OCI-LY7 (cell line): ENCODE results near the gene BTAF1. TPM values are rescaled to one million over a fixed set of nuclear protein-coding genes. Genes with fewer than 3 reads are reported as not detected.
"Not testable (repeated sequence)": the region's sequence is repeated elsewhere in the genome, so short reads cannot be mapped to it uniquely, and the experiment has no call there.

Experiments used
- BruUV-seq: library from RNA; stranded (reverse); fragments of 400-500 nt; replicated peaks from 2 replicates; lab custom pipeline; 2021; lab: Mats Ljungman, UMichigan
- CTCF ChIA-PET: fragments of 300-600 bp; sonication (Branson Sonifier 250); formaldehyde crosslinking; loops from one replicate; lab custom pipeline; 2022; ENCODE audit warnings: antibody characterized with exemption; ENCODE audit not compliant: unreplicated experiment; lab: Charles Lee
- POLR2A ChIA-PET: fragments of 300-600 bp; sonication (Branson Sonifier 250); formaldehyde crosslinking; loops from one replicate; lab custom pipeline; 2022; ENCODE audit warnings: antibody characterized with exemption; lab: Charles Lee
- DNase-seq: peaks from one replicate; pipeline ENCODE4 v3.0.0-alpha.2; 2015; ENCODE audit warnings: low spot score
- H2AFZ ChIP-seq: fragments of 200-600 bp; sonication (generic), shearing (Covaris generic); 2 replicates; pipeline ENCODE4 v1.6.1; 2014; ENCODE audit warnings: mild to moderate bottlenecking, antibody characterized with exemption, low read length, moderate library complexity
- H3K27ac ChIP-seq: fragments of 200-600 bp; sonication (generic); 2 replicates; pipeline ENCODE4 v1.5.1; 2014; ENCODE audit warnings: mixed run types, low read depth, mild to moderate bottlenecking, moderate library complexity, low read length, inconsistent platforms; ENCODE audit not compliant: poor library complexity, severe bottlenecking
- H3K36me3 ChIP-seq: fragments of 200-600 bp; sonication (generic); 2 replicates; pipeline ENCODE4 v1.6.1; 2014; ENCODE audit warnings: mild to moderate bottlenecking, antibody characterized with exemption, low read length, moderate library complexity, mixed read lengths; ENCODE audit not compliant: insufficient read depth
- H3K4me1 ChIP-seq: fragments of 200-600 bp; sonication (generic); 2 replicates; pipeline ENCODE4 v1.5.1; 2014; ENCODE audit warnings: mild to moderate bottlenecking, low read length; ENCODE audit not compliant: insufficient read depth, poor library complexity, severe bottlenecking
- H3K4me2 ChIP-seq: fragments of 200-600 bp; sonication (generic); 2 replicates; pipeline ENCODE4 v1.6.1; 2014; ENCODE audit warnings: mild to moderate bottlenecking, low read length
- H3K4me3 ChIP-seq: fragments of 200-600 bp; sonication (generic); 2 replicates; pipeline ENCODE4 v1.5.1; 2014; ENCODE audit warnings: mild to moderate bottlenecking, low read depth, low read length; ENCODE audit not compliant: poor library complexity, severe bottlenecking
- H3K79me2 ChIP-seq: fragments of 200-600 bp; sonication (generic); 2 replicates; pipeline ENCODE4 v1.6.1; 2016; ENCODE audit warnings: low read depth, mild to moderate bottlenecking, low read length, moderate library complexity, mixed read lengths; ENCODE audit not compliant: insufficient read depth
- H3K9me2 ChIP-seq: fragments of 200-600 bp; sonication (generic); 2 replicates; pipeline ENCODE4 v1.6.1; 2016; ENCODE audit warnings: mild to moderate bottlenecking, low read length, mixed read lengths; ENCODE audit not compliant: insufficient read depth
- H3K9me3 ChIP-seq: fragments of 200-600 bp; sonication (generic); 2 replicates; pipeline ENCODE4 v1.6.1; 2014; ENCODE audit warnings: mild to moderate bottlenecking, mixed run types, low read length, mixed read lengths
- H4K20me1 ChIP-seq: fragments of 200-600 bp; sonication (generic); 2 replicates; pipeline ENCODE4 v1.6.1; 2014; ENCODE audit warnings: mild to moderate bottlenecking, antibody characterized with exemption, low read length, moderate library complexity, mixed read lengths; ENCODE audit not compliant: insufficient read depth
- EZH2phosphoT487 ChIP-seq: fragments of 200-600 bp; sonication (generic); IDR thresholded peaks from 2 replicates; pipeline ENCODE4 v1.6.1; 2018; ENCODE audit warnings: low read depth, borderline replicate concordance, mild to moderate bottlenecking, mixed run types, antibody characterized with exemption, low read length, moderate library complexity, mixed read lengths
- intact Hi-C: fragments of 100-400 bp; cut with micrococcal nuclease; formaldehyde crosslinking; loops from one replicate; pipeline ENCODE4 v1.10.0; 2022; ENCODE audit not compliant: unreplicated experiment
- total RNA-seq, 2 experiments: library from RNA; depleted of rRNA in 1 of 2; stranded (reverse); fragments of >200 nt in 1 of 2; shearing (Covaris generic) in 1 of 2; gene quantifications; 2 replicates each; pipeline ENCODE4 v1.2.3, GENCODE V29; 2014 to 2022
- TF ChIP-seq, protein P1 (sequence below): fragments of 200-600 bp; sonication (generic); conservative IDR thresholded peaks from 2 replicates; pipeline ENCODE4 v1.5.1; 2014; ENCODE audit warnings: mild to moderate bottlenecking, antibody characterized with exemption, low read length, moderate library complexity, mixed read lengths

Gene BTAF1
- total RNA-seq, 2 experiments from 2014 or later, result 65.1 to 95.6 TPM

- H3K4me2 ChIP-seq, result no peak overlapping the region
- no peaks in the 10 kb centered on the region for H3K79me2 ChIP-seq
- H3K9me3 ChIP-seq, result no peaks in the 10 kb centered on the region
- no peak overlapping the region for H3K27ac ChIP-seq
- H2AFZ ChIP-seq, result no peak overlapping the region
- no peak overlapping the region for H3K4me3 ChIP-seq
- intact Hi-C loops, result no loop called here
- ChIA-PET CTCF (no interaction called here), POLR2A (interaction anchor here (0.7 kb wide), 1 partner anchor 76 kb away, joined by 7 read pairs; no protein-coding TSS in a partner anchor)
- H3K36me3 ChIP-seq, result peaks cover 82% of the 10 kb centered on the region
- H3K9me2 ChIP-seq, result no peaks in the 10 kb centered on the region
- H3K4me1 ChIP-seq, result no peaks in the 10 kb centered on the region
- H4K20me1 ChIP-seq, result no peaks in the 10 kb centered on the region
- no peak for TF ChIP-seq EZH2phosphoT487
- TF ChIP-seq, protein P1, sequence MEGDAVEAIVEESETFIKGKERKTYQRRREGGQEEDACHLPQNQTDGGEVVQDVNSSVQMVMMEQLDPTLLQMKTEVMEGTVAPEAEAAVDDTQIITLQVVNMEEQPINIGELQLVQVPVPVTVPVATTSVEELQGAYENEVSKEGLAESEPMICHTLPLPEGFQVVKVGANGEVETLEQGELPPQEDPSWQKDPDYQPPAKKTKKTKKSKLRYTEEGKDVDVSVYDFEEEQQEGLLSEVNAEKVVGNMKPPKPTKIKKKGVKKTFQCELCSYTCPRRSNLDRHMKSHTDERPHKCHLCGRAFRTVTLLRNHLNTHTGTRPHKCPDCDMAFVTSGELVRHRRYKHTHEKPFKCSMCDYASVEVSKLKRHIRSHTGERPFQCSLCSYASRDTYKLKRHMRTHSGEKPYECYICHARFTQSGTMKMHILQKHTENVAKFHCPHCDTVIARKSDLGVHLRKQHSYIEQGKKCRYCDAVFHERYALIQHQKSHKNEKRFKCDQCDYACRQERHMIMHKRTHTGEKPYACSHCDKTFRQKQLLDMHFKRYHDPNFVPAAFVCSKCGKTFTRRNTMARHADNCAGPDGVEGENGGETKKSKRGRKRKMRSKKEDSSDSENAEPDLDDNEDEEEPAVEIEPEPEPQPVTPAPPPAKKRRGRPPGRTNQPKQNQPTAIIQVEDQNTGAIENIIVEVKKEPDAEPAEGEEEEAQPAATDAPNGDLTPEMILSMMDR, result no peak
- DNase-seq, result no peak
- BruUV-seq, result no TSS peak
Measured at GRCh38 chr10:92014620-92015019, 91.0 kb downstream of the BTAF1 start.

- ChIA-PET CTCF (no interaction called here), POLR2A (interaction anchor here (0.6 kb wide), 2 partner anchors 255 to 825 kb away, joined by 3 to 8 read pairs; no protein-coding TSS in a partner anchor)
- H3K4me3 ChIP-seq, result no peak overlapping the region
- DNase-seq, result no peak
- intact Hi-C loops, result no loop called here
- no peak overlapping the region for H3K27ac ChIP-seq
- H3K9me3 ChIP-seq, result no peaks in the 10 kb centered on the region
- no peaks in the 10 kb centered on the region for H3K4me1 ChIP-seq
- H3K9me2 ChIP-seq, result no peaks in the 10 kb centered on the region
- peaks cover 97% of the 10 kb centered on the region for H3K36me3 ChIP-seq
- no peaks in the 10 kb centered on the region for H4K20me1 ChIP-seq
- no peak for TF ChIP-seq EZH2phosphoT487
- TF ChIP-seq, protein P1, result no peak
- H3K79me2 ChIP-seq, result no peaks in the 10 kb centered on the region
- no peak overlapping the region for H2AFZ ChIP-seq
- H3K4me2 ChIP-seq, result no peak overlapping the region
- BruUV-seq, result no TSS peak
Measured at GRCh38 chr10:92024700-92025099, 101.1 kb downstream of the BTAF1 start.

DNA sequence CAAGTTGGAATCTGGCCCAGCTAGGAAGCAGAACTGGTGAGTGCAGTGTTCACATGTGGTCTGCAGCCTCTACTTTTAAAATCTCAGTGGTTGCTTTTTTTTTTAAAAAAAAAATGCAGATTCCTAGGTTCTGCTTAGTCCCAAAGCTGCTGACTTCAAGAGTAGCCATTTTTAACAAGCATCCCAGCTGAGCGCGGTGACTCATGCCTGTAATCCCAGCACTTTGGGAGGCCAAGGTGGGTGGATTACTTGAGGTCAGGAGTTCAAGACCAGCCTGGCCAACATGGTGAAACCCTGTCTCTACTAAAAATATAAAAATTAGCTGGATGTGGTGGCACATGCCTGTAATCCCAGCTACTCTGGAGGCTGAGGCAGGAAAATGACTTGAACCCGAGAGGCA lies 101.8 kb downstream of the BTAF1 start:
- H3K4me2 ChIP-seq, H3K9me3 ChIP-seq, H2AFZ ChIP-seq, H3K4me3 ChIP-seq, intact Hi-C loops, H3K27ac ChIP-seq, H3K4me1 ChIP-seq, H3K9me2 ChIP-seq, CTCF ChIA-PET, DNase-seq, H3K79me2 ChIP-seq, BruUV-seq, H4K20me1 ChIP-seq: not testable (repeated sequence)
- POLR2A ChIA-PET, result interaction anchor here (0.7 kb wide), 1 partner anchor 269 kb away, joined by 9 read pairs; no protein-coding TSS in a partner anchor
- peaks cover 97% of the 10 kb centered on the region for H3K36me3 ChIP-seq
